ENCODE measurements around the gene ACAP1. TPM values are rescaled to one million over a fixed set of nuclear protein-coding genes. Genes with fewer than 3 reads are reported as not detected.
"Not testable (repeated sequence)": the region's sequence is repeated elsewhere in the genome, so short reads cannot be mapped to it uniquely, and the experiment has no call there.

Gene ACAP1
- total RNA-seq, 1 experiment from 2014 or later, result 8.8 TPM

DNA sequence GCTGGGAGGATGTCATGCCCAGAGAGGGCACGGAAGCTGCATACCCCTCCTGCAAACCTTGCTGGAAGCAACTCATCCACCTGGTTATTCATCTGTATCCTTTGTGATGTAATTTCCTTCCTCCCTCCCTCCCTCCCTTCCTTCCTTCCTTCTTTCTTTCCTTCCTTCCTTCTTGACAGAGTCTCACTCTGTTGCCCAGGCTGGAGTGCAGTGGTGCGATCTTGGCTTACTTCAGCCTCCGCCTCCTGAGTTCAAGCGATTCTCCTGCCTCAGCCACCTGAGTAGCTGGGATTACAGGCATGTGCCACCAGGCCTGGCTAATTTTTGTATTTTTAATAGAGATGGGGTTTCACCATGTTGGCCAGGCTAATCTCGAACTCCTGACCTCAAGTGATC is 32.3 kb downstream of the ACAP1 start:
- intact Hi-C loops (cut with micrococcal nuclease); DNase-seq (ENCODE audit: low read depth, low spot score); BruUV-seq (replicated peaks); H3K4me1 ChIP-seq (ENCODE audit: control insufficient read depth in 1 of 2, insufficient read depth in 2 of 2, low read length in 2 of 2); H3K9me3 ChIP-seq (ENCODE audit: control insufficient read depth in 1 of 2, insufficient read depth in 1 of 2, low read depth in 1 of 2, low read length in 2 of 2); H3K27ac ChIP-seq (ENCODE audit: low read depth, low read length); ATAC-seq; H3K36me3 ChIP-seq (ENCODE audit: control insufficient read depth in 1 of 2, insufficient read depth in 2 of 2, low read length in 2 of 2); RAD21 ChIA-PET (ENCODE audit: low non-redundant PET in 1 of 2, low total read pairs in 2 of 2, uncharacterized antibody in 2 of 2, unreplicated experiment in 2 of 2); H3K27me3 ChIP-seq (ENCODE audit: insufficient read depth, low read length); H3K9ac ChIP-seq (ENCODE audit: low read length); H3K79me2 ChIP-seq (ENCODE audit: insufficient read depth, low read length); H3K4me2 ChIP-seq (ENCODE audit: low read length); H4K20me1 ChIP-seq (ENCODE audit: insufficient read depth); H2AFZ ChIP-seq (ENCODE audit: low read depth, low read length, poor library complexity, severe bottlenecking); H3K4me3 ChIP-seq (replicated peaks in 1 of 2; ENCODE audit: low read depth in 1 of 2, low read length in 2 of 2); H3K9me2 ChIP-seq (ENCODE audit: insufficient read depth): not testable (repeated sequence)
- CTCF ChIA-PET, result interaction anchor here (0.6 kb wide), 1 partner anchor 817 kb away, joined by 4 read pairs; no protein-coding TSS in a partner anchor
- POLR2A ChIA-PET, result interaction anchor here (1.2 kb wide), 1 partner anchor 35 kb away, joined by 3 read pairs; the partner anchor contains the start of gene TMEM256

DNA sequence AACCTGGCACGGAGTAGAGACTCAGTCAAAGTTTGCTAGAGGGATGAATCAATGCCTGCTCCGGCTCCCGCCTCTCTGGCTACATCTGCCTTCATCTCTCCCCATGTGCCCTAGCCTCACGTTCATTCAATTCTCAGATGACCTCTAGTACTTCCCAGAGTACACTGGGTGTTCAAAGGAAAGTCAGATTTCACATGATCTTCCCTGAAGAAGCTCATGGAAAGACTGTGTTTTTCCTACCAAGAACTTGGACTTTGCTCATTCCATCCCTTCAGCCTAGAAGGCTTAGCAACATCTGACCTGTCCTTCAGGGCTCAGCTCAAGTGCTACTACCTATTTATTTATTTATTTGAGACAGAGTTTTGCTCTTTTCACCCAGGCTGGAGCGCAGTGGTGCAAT is 33.5 kb downstream of the ACAP1 start:
- RAD21 ChIA-PET (ENCODE audit: low non-redundant PET in 1 of 2, low total read pairs in 2 of 2, uncharacterized antibody in 2 of 2, unreplicated experiment in 2 of 2), result no interaction called here
- Histone ChIP-seq H3K9ac (ENCODE audit: low read length) (no peak overlapping the region), H3K27ac (ENCODE audit: low read depth, low read length) (no peak overlapping the region), H2AFZ (ENCODE audit: low read depth, low read length, poor library complexity, severe bottlenecking) (no peak overlapping the region), H3K4me1 (ENCODE audit: control insufficient read depth in 1 of 2, insufficient read depth in 2 of 2, low read length in 2 of 2) (no peaks in the 10 kb centered on the region), H3K27me3 (ENCODE audit: insufficient read depth, low read length) (no peaks in the 10 kb centered on the region), H3K9me3 (ENCODE audit: control insufficient read depth in 1 of 2, insufficient read depth in 1 of 2, low read depth in 1 of 2, low read length in 2 of 2) (no peaks in the 10 kb centered on the region), H3K4me2 (ENCODE audit: low read length) (no peak overlapping the region), H3K79me2 (ENCODE audit: insufficient read depth, low read length) (no peaks in the 10 kb centered on the region), H3K36me3 (ENCODE audit: control insufficient read depth in 1 of 2, insufficient read depth in 2 of 2, low read length in 2 of 2) (no peaks in the 10 kb centered on the region), H3K4me3 (replicated peaks in 1 of 2; ENCODE audit: low read depth in 1 of 2, low read length in 2 of 2) (no peak overlapping the region), H4K20me1 (ENCODE audit: insufficient read depth) (no peaks in the 10 kb centered on the region), H3K9me2 (ENCODE audit: insufficient read depth) (no peaks in the 10 kb centered on the region)
- DNase-seq (ENCODE audit: low read depth, low spot score) (no peak), ATAC-seq (no peak)
- intact Hi-C loops (cut with micrococcal nuclease), result no loop called here
- POLR2A ChIA-PET, result no interaction called here
- BruUV-seq (replicated peaks), result no TSS peak
- CTCF ChIA-PET, result interaction anchor here (0.9 kb wide), 1 partner anchor 14 kb away, joined by 4 read pairs; no protein-coding TSS in a partner anchor
- TF ChIP-seq, protein P1, sequence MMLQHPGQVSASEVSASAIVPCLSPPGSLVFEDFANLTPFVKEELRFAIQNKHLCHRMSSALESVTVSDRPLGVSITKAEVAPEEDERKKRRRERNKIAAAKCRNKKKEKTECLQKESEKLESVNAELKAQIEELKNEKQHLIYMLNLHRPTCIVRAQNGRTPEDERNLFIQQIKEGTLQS (IDR thresholded peaks at IDR 0.05), result no peak
- TF ChIP-seq ZFX (IDR thresholded peaks at IDR 0.05) (no peak), FOSL1 (IDR thresholded peaks at IDR 0.05; ENCODE audit: low read depth) (no peak), CEBPB (IDR thresholded peaks at IDR 0.05; ENCODE audit: low read depth) (no peak), SP1 (IDR thresholded peaks at IDR 0.05; ENCODE audit: low read depth) (no peak), SRF (IDR thresholded peaks at IDR 0.05; ENCODE audit: low read depth) (no peak), EGR1 (IDR thresholded peaks at IDR 0.05; ENCODE audit: low read depth) (no peak), CBX3 (IDR thresholded peaks at IDR 0.05; ENCODE audit: low read depth) (no peak), TCF7L2 (IDR thresholded peaks at IDR 0.05; ENCODE audit: borderline replicate concordance, extremely low read depth, insufficient read depth, insufficient read length) (no peak), ZNF274 (IDR thresholded peaks at IDR 0.05; ENCODE audit: low read depth, low read length) (no peak), RAD21 (IDR thresholded peaks at IDR 0.05; ENCODE audit: low read depth) (no peak), ELF1 (IDR thresholded peaks at IDR 0.05; ENCODE audit: borderline replicate concordance, low read depth) (no peak), YY1 (IDR thresholded peaks at IDR 0.05; ENCODE audit: extremely low read depth, insufficient replicate concordance, low read depth, low read length) (no peak), SIN3A (IDR thresholded peaks at IDR 0.05; ENCODE audit: low read depth) (no peak)
- TF ChIP-seq, protein P2, sequence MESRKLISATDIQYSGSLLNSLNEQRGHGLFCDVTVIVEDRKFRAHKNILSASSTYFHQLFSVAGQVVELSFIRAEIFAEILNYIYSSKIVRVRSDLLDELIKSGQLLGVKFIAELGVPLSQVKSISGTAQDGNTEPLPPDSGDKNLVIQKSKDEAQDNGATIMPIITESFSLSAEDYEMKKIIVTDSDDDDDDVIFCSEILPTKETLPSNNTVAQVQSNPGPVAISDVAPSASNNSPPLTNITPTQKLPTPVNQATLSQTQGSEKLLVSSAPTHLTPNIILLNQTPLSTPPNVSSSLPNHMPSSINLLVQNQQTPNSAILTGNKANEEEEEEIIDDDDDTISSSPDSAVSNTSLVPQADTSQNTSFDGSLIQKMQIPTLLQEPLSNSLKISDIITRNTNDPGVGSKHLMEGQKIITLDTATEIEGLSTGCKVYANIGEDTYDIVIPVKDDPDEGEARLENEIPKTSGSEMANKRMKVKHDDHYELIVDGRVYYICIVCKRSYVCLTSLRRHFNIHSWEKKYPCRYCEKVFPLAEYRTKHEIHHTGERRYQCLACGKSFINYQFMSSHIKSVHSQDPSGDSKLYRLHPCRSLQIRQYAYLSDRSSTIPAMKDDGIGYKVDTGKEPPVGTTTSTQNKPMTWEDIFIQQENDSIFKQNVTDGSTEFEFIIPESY (IDR thresholded peaks at IDR 0.05; ENCODE audit: extremely low read depth, insufficient replicate concordance, low read length), result no peak
- TF ChIP-seq, protein P3, sequence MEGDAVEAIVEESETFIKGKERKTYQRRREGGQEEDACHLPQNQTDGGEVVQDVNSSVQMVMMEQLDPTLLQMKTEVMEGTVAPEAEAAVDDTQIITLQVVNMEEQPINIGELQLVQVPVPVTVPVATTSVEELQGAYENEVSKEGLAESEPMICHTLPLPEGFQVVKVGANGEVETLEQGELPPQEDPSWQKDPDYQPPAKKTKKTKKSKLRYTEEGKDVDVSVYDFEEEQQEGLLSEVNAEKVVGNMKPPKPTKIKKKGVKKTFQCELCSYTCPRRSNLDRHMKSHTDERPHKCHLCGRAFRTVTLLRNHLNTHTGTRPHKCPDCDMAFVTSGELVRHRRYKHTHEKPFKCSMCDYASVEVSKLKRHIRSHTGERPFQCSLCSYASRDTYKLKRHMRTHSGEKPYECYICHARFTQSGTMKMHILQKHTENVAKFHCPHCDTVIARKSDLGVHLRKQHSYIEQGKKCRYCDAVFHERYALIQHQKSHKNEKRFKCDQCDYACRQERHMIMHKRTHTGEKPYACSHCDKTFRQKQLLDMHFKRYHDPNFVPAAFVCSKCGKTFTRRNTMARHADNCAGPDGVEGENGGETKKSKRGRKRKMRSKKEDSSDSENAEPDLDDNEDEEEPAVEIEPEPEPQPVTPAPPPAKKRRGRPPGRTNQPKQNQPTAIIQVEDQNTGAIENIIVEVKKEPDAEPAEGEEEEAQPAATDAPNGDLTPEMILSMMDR (IDR thresholded peaks at IDR 0.05 in 2 of 3, conservative IDR thresholded peaks at IDR 0.05 in 1 of 3; ENCODE audit: borderline replicate concordance in 1 of 3, insufficient read depth in 1 of 3, low read depth in 2 of 3, low read length in 2 of 3), result no peak

Data from HCT116 (cell line).